Endothelial cell of umbilical vein (primary cell): ENCODE measurements around the gene SEPTIN11. TPM values are rescaled to one million over a fixed set of nuclear protein-coding genes. Genes with fewer than 3 reads are reported as not detected.

Source experiments
- BruUV-seq: library from RNA; stranded (reverse); fragments of 400-500 nt; replicated peaks from 2 replicates; lab custom pipeline; 2021; lab: Mats Ljungman, UMichigan
- CTCF ChIA-PET: fragments of 300-600, 350-600 bp; sonication (Branson Sonifier 250); formaldehyde crosslinking; loops from one replicate; lab custom pipeline; 2021; ENCODE audit warnings: antibody characterized with exemption, inconsistent platforms; lab: Charles Lee
- POLR2A ChIA-PET: fragments of 300-600, 350-600 bp; sonication (Branson Sonifier 250); formaldehyde crosslinking; loops from one replicate; lab custom pipeline; 2021; ENCODE audit warnings: antibody characterized with exemption, inconsistent platforms; lab: Charles Lee
- DNase-seq: peaks from one replicate; pipeline ENCODE4 v3.0.0-alpha.2; 2011; ENCODE audit warnings: low read depth, low spot score
- FAIRE-seq: peaks from 2 replicates; lab custom pipeline; 2011; peaks lifted over from hg19 to GRCh38; lab: Jason Lieb, UNC
- H2AFZ ChIP-seq: 2 replicates; pipeline ENCODE4 v1.6.0; 2012; ENCODE audit warnings: low read depth, low read length, control low read depth, inconsistent platforms
- H3K27ac ChIP-seq: 2 replicates; pipeline ENCODE4 v1.5.1; 2011; ENCODE audit warnings: low read depth, mild to moderate bottlenecking, control low read depth, low read length, moderate library complexity; ENCODE audit not compliant: insufficient read depth
- H3K27me3 ChIP-seq, 2 experiments: 2 replicates each; pipeline versions ENCODE4 v1.6.0 to v1.6.1; 2011; ENCODE audit warnings: low read length in 2 of 2, mixed read lengths in 1 of 2; ENCODE audit not compliant: control insufficient read depth in 2 of 2, insufficient read depth in 2 of 2
- H3K36me3 ChIP-seq, 2 experiments: 2 replicates in 1 of 2; 3 replicates in 1 of 2; pipeline ENCODE4 v1.5.1; 2011; ENCODE audit warnings: low read length in 2 of 2, mild to moderate bottlenecking in 1 of 2, moderate library complexity in 1 of 2; ENCODE audit not compliant: control insufficient read depth in 2 of 2, insufficient read depth in 2 of 2; ENCODE audit errors: extremely low read depth in 1 of 2
- H3K4me1 ChIP-seq: 3 replicates; pipeline ENCODE4 v1.5.1; 2011; ENCODE audit warnings: mild to moderate bottlenecking, low read length; ENCODE audit not compliant: control insufficient read depth, insufficient read depth; ENCODE audit errors: extremely low read depth
- H3K4me2 ChIP-seq: 2 replicates; pipeline ENCODE4 v1.6.1; 2011; ENCODE audit warnings: low read length, control low read depth, mixed read lengths; ENCODE audit not compliant: insufficient read depth
- H3K4me3 ChIP-seq, 3 experiments: fragments of 200-600 bp in 1 of 3; sonication (generic), shearing (Covaris generic) in 1 of 3; replicated peaks in 1 of 3; 2 replicates each; pipeline ENCODE4 v1.5.1; 2011 to 2016; ENCODE audit warnings: control low read depth in 3 of 3, low read length in 3 of 3, mild to moderate bottlenecking in 2 of 3, inconsistent platforms in 1 of 3, low read depth in 1 of 3, moderate library complexity in 1 of 3; ENCODE audit not compliant: insufficient read depth in 1 of 3
- H3K79me2 ChIP-seq: 2 replicates; pipeline ENCODE4 v1.6.0; 2012; ENCODE audit warnings: low read length, inconsistent platforms; ENCODE audit not compliant: control insufficient read depth, insufficient read depth
- H3K9ac ChIP-seq: replicated peaks from 2 replicates; pipeline ENCODE3; 2011; ENCODE audit warnings: low read length, control low read depth; ENCODE audit not compliant: insufficient read depth; ENCODE audit errors: extremely low read depth
- H3K9me1 ChIP-seq: replicated peaks from 3 replicates; pipeline ENCODE4 v1.6.0; 2011; ENCODE audit warnings: mild to moderate bottlenecking, low read length; ENCODE audit not compliant: control insufficient read depth, insufficient read depth; ENCODE audit errors: extremely low read depth
- H3K9me3 ChIP-seq: replicated peaks from 2 replicates; pipeline ENCODE4 v1.5.1; 2012; ENCODE audit warnings: low read length, inconsistent platforms; ENCODE audit not compliant: control insufficient read depth, insufficient read depth
- H4K20me1 ChIP-seq: replicated peaks from 2 replicates; pipeline ENCODE3; 2011; ENCODE audit warnings: mild to moderate bottlenecking, low read length; ENCODE audit not compliant: control insufficient read depth, insufficient read depth; ENCODE audit errors: extremely low read depth
- EZH2 ChIP-seq: IDR thresholded peaks from 2 replicates; pipeline ENCODE4 v1.6.1; 2012; ENCODE audit warnings: borderline replicate concordance, low read depth, mild to moderate bottlenecking, moderate library complexity, low read length, inconsistent platforms; ENCODE audit not compliant: severe bottlenecking
- FOS ChIP-seq: IDR thresholded peaks from 2 replicates; pipeline ENCODE4 v1.6.1; 2011; ENCODE audit warnings: mild to moderate bottlenecking, low read length, moderate library complexity, borderline replicate concordance; ENCODE audit not compliant: insufficient read depth
- GATA2 ChIP-seq: IDR thresholded peaks from 2 replicates; pipeline ENCODE4 v1.7.0; 2011; ENCODE audit warnings: low read depth, mild to moderate bottlenecking, moderate library complexity, mixed read lengths, low read length; ENCODE audit not compliant: insufficient read length, insufficient read depth
- JUN ChIP-seq: IDR thresholded peaks from 2 replicates; pipeline ENCODE4 v1.6.1; 2011; ENCODE audit warnings: borderline replicate concordance, low read depth; ENCODE audit not compliant: insufficient read length, insufficient read depth
- MYC ChIP-seq: IDR thresholded peaks from one replicate; pipeline ENCODE4 v1.6.1; 2011; ENCODE audit warnings: mild to moderate bottlenecking, low read depth, low read length
- POLR2A ChIP-seq: IDR thresholded peaks from 2 replicates; pipeline ENCODE4 v1.6.1; 2012; ENCODE audit warnings: low read depth, mild to moderate bottlenecking, control low read depth, low read length
- POLR2AphosphoS5 ChIP-seq: IDR thresholded peaks from 2 replicates; pipeline ENCODE4 v1.6.1; 2012; ENCODE audit warnings: low read depth, mild to moderate bottlenecking, control low read depth, low read length, moderate library complexity; ENCODE audit not compliant: insufficient read depth
- dilution Hi-C: fragments of 300-500 bp; cut with MboI; formaldehyde crosslinking; loops from one replicate; pipeline ENCODE4 v1.15.0; 2019; ENCODE audit warnings: low sequenced_read_pairs; ENCODE audit not compliant: extremely low pct_ligation_motif_present
- intact Hi-C: fragments of 100-400 bp; cut with micrococcal nuclease; formaldehyde crosslinking; loops from one replicate; pipeline ENCODE4 v1.10.0; 2022
- polyA plus RNA-seq, 4 experiments: library from polyadenylated mRNA; depleted of rRNA in 3 of 4; stranded (reverse) in 3 of 4; unstranded in 1 of 4; fragments of >200 nt; gene quantifications; 2 replicates each; pipeline versions ENCODE4 v1.2.1 to v1.2.3, GENCODE V29; 2011 to 2012; ENCODE audit warnings: missing spikeins in 1 of 4
- total RNA-seq: library from RNA; stranded (reverse); gene quantifications from 2 replicates; pipeline ENCODE4 v1.2.3, GENCODE V29; 2021
- TF ChIP-seq, protein P1 (sequence below), 2 donors: IDR thresholded peaks; 1 replicate in 1 of 2; 2 replicates in 1 of 2; pipeline ENCODE4 v1.5.1; 2011; ENCODE audit warnings: low read length in 2 of 2, mild to moderate bottlenecking in 2 of 2, moderate library complexity in 2 of 2, control low read depth in 1 of 2, inconsistent platforms in 1 of 2, low read depth in 1 of 2; ENCODE audit not compliant: insufficient read depth in 1 of 2; ENCODE audit errors: extremely low read depth in 1 of 2
- TF ChIP-seq, protein P2 (sequence below): IDR thresholded peaks from 2 replicates; pipeline ENCODE4 v1.6.1; 2011; ENCODE audit not compliant: insufficient read depth, insufficient read length

The SEPTIN11 gene
- total and polyA plus RNA-seq, 2 donors (not counting 3 experiments of a cell fraction or from before 2014, with no cell fraction given), result 69.4 to 202 TPM

DNA sequence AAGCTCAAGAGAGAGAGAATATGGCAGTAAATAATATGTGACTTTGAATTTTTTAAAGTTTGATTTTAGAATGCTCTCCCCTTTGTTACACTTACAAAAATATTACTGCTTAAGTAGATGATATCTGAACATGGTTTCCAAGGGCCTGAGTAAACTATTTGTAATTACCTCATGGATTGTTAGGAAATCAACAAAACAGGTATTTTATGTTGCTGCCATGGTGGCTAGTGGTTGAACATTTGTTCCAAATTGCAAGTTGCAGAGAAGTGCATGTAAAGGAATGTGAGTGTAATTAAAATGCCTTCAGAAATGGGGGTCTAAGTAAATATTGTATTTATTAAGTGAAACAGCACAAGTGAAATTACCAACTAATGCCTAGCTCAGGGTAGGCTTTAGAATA, 27.6 kb downstream of the SEPTIN11 start:
- TF ChIP-seq, protein P1, sequence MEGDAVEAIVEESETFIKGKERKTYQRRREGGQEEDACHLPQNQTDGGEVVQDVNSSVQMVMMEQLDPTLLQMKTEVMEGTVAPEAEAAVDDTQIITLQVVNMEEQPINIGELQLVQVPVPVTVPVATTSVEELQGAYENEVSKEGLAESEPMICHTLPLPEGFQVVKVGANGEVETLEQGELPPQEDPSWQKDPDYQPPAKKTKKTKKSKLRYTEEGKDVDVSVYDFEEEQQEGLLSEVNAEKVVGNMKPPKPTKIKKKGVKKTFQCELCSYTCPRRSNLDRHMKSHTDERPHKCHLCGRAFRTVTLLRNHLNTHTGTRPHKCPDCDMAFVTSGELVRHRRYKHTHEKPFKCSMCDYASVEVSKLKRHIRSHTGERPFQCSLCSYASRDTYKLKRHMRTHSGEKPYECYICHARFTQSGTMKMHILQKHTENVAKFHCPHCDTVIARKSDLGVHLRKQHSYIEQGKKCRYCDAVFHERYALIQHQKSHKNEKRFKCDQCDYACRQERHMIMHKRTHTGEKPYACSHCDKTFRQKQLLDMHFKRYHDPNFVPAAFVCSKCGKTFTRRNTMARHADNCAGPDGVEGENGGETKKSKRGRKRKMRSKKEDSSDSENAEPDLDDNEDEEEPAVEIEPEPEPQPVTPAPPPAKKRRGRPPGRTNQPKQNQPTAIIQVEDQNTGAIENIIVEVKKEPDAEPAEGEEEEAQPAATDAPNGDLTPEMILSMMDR (IDR thresholded peaks at IDR 0.05; ENCODE audit: extremely low read depth in 1 of 2, insufficient read depth in 1 of 2, low read depth in 1 of 2, low read length in 2 of 2), result no peak
- TF ChIP-seq POLR2A (no peak), FOS (no peak), POLR2AphosphoS5 (no peak), JUN (no peak), EZH2 (no peak), GATA2 (no peak), MYC (no peak)
- TF ChIP-seq, protein P2, sequence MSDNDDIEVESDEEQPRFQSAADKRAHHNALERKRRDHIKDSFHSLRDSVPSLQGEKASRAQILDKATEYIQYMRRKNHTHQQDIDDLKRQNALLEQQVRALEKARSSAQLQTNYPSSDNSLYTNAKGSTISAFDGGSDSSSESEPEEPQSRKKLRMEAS, result no peak
- ChIA-PET CTCF (interaction anchor here (0.9 to 2.5 kb wide), 9 partner anchors 10 to 219 kb away, joined by 3 to 14 read pairs (median 4); partner anchors contain the start of gene SEPTIN11), POLR2A (no interaction called here)
- Histone ChIP-seq H2AFZ (no peak overlapping the region), H3K9me1 (no peaks in the 10 kb centered on the region), H3K4me3 (no peak overlapping the region), H3K27ac (peak overlapping the region; percentile 77), H3K9ac (peak overlapping the region; percentile 12), H3K36me3 (peaks cover 0 to 5% of the 10 kb centered on the region in 2 experiments), H3K4me2 (peak overlapping the region; percentile 86), H3K4me1 (peaks cover 32% of the 10 kb centered on the region), H3K27me3 (no peaks in the 10 kb centered on the region), H3K9me3 (no peaks in the 10 kb centered on the region), H3K79me2 (peaks cover 79% of the 10 kb centered on the region), H4K20me1 (no peaks in the 10 kb centered on the region)
- no peak for DNase-seq
- BruUV-seq, result no TSS peak
- dilution Hi-C loops (no loop called here), intact Hi-C loops (loop anchor here (1.0 to 2.0 kb wide), 2 partner anchors 23 to 26 kb away; no protein-coding TSS in a partner anchor)
- FAIRE-seq, result no peak
